ENCODE results near the gene ARL5C.
"Not testable (repeated sequence)": the region's sequence is repeated elsewhere in the genome, so short reads cannot be mapped to it uniquely, and the experiment has no call there.

The ARL5C gene

DNA sequence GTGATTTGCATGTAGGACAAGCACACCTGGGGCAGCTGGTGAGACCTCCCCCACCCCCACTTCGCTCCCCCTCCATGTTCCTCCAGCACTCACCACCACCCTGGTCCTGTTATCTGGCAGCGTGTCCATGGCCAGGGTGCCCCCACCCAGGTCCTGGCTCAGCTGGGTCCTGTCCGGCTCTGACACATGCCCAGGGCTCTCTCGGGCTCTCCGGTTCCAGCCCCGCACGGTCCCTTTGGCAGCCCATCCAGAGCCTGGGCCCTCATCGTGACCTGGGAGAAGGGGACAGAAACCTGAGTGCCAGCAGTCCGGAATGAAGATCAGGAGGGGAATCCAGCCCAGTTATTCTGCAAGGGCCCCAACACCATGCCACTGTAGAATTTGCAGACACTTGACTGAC lies 26.4 kb downstream of the ARL5C start:
- DNase-seq: no peak

GRCh38 chr17:39139161-39139511 lies 26.8 kb downstream of the ARL5C start:
- DNase-seq: no peak

GRCh38 chr17:39138431-39139160 lies 27.4 kb downstream of the ARL5C start:
- no peak for DNase-seq

GRCh38 chr17:39134878-39135277 lies 31.1 kb downstream of the ARL5C start:
- DNase-seq: no peak

GRCh38 chr17:39132192-39132610 lies 33.8 kb downstream of the ARL5C start:
- no peak for DNase-seq

GRCh38 chr17:39131616-39132015 lies 34.3 kb downstream of the ARL5C start:
- no peak for DNase-seq

DNA sequence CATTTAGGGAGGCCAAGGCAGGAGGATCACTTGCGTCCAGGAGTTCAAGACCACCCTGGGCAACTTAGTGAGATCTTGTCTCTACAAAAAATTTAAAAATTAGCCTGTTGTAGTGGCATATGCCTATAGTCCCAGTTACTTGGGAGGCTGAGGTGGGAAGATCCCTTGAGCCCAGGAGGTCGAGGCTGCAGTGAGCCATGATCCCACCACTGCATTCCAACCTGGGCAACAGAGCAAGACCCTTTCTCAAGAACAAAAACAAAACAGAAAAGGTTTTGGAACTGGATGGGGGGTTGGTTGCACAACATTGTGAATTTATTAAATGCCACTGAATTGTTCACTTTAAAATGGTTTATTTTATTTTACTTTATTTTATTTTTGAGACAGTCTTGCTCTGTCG lies 35.8 kb downstream of the ARL5C start:
- DNase-seq: no peak

GRCh38 chr17:39129544-39129943 lies 36.4 kb downstream of the ARL5C start:
- not testable (repeated sequence) for DNase-seq

DNA sequence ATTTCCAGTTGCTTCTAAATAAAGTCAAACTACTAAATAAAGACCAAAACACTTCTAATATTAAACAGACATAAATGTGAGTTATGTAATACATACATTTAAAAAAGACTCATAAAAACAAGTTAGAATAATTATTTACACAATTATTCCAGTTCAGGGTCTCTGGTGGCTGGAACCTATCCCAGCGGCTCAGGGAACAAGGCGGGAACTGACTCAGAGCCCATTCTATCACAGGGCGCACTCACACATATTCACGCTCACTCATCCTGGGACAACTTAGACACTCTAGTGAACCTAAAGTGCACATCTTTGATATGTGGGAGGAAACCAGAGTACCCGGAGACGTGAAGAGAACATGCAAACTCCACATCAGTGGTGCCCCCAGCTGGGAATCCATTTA lies 39.5 kb downstream of the ARL5C start:
- no peak for DNase-seq

DNA sequence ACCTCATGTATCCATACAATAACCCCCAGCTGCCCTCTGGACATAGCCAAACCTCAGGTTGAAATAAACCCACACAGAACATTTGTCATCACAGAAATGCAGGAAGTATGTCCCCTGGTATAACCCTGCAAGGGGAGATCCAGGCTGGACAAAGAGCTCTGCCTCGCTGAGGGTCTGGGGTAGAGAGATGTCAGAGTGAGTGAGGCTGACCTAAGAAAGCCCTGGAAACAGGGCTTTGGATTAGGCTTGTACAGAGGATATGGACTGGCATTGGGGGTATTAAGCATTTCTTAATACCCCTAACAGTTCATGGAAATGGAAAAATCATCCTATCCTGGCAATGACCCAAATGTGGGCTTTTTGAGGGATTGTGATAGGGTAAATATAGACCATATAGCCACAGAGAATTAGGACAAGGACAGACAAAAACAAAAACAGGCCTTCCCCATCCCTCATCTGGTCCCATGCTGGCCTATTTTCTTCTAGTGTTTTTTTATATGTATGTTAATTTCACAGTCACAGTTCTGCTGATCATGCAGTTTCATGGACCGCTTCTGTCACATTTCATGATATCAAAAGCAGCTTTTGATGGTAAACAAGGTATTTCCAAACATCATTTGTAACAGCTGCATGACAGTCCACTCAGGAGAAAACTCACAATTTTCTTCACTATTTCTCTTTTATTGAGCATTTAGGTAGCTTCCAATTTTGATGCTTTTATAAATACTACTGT lies 40.7 kb downstream of the ARL5C start:
- DNase-seq: no peak

GRCh38 chr17:39123627-39124026 lies 42.3 kb downstream of the ARL5C start:
- DNase-seq: no peak

GRCh38 chr17:39122991-39123390 lies 43.0 kb downstream of the ARL5C start:
- DNase-seq: no peak

GRCh38 chr17:39121919-39122318 lies 44.0 kb downstream of the ARL5C start:
- not testable (repeated sequence) for DNase-seq

DNA sequence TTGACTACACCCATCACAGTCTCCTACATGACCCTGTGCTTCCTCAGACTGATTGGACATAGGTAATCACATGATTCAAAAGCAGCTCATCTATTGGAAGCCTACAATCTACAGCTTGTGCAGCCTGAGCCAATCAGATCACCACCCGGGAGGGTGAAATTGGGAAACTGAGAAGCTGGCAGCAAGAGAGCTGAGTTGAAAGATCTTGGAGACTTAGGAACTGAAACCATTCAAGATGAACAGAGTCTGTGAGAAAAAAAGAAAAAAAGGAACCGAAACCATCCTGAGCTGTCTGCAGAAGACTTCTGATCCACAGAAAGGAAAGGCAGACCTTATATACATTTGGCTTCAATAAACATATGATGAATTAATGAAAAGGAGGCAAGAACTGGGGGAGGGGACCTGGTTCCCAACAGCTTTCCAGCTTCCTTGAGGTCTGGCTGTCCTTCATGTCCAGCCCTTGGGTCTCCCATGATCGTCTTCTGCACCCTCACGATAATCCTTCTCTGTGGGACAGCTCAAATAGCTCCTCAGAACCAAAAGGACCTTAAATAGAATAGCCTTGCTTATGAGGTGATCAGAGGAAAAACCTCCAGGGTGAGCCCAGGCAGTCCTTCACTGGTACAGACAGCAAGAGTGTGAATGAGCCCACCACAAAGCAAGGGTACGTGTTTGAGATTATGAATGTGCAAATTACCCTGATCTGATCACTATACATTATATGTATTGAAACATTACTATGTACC lies 47.1 kb downstream of the ARL5C start:
- DNase-seq: no peak

GRCh38 chr17:39116224-39116623 lies 49.7 kb downstream of the ARL5C start:
- no peak for DNase-seq

DNA sequence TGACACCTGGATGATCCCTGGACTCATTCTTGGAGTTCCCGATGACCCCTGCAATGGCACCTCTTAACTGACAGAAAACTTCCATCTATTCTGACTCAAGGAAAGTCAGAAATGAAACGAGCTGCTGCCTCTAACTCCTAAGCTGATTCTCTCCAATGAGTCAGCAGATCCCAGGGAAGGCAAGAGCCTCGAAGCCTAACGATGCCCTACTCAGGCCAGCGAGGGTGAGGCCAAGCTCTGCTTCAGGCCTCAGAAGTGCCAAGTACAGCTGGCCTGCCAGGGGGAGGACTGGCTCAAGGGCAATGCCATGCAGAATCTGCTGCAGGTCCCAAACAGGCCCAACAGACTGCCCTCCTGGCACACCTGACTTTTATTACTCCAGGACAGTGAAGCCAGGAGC lies 50.8 kb downstream of the ARL5C start:
- DNase-seq: no peak

DNA sequence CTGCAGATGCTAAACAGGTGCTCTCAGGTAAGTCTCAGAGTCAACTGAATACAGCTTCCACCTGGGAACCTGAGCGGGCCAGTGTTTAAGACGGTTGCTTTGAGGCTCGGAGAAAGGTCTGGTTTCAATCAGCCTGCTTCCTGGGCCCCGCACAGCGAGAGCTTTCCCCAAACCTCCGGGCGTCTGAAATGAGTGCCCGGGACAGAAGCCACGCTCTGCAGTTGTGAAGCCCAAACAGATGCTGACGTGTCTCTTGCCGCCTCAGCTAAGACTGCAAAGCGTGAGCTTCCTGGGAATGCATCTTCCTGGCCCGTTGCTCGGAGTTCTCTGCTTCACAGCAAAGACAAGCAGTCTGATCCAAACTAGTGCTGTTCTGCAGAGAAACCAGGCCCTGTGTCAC lies 51.2 kb downstream of the ARL5C start:
- DNase-seq: no peak

DNA sequence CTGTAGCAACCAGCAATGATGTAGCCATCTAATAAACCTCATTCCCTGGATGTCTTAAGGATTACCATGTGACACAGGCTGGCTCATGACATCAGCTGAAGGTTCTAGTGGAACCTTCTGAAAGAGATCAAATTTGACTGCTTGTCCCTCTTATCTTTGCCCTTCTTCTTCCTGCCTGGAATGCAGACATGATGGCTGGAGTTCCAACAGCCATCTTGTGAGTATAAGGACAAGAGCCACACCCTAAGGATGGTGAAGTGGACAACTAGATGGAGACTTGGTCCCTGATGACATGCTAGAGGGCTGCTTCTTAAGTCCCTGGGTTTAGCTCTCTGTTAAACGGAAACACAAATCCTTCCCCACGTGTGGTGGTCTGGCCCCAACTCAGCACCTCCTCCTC lies 52.1 kb downstream of the ARL5C start:
- DNase-seq: no peak

DNA sequence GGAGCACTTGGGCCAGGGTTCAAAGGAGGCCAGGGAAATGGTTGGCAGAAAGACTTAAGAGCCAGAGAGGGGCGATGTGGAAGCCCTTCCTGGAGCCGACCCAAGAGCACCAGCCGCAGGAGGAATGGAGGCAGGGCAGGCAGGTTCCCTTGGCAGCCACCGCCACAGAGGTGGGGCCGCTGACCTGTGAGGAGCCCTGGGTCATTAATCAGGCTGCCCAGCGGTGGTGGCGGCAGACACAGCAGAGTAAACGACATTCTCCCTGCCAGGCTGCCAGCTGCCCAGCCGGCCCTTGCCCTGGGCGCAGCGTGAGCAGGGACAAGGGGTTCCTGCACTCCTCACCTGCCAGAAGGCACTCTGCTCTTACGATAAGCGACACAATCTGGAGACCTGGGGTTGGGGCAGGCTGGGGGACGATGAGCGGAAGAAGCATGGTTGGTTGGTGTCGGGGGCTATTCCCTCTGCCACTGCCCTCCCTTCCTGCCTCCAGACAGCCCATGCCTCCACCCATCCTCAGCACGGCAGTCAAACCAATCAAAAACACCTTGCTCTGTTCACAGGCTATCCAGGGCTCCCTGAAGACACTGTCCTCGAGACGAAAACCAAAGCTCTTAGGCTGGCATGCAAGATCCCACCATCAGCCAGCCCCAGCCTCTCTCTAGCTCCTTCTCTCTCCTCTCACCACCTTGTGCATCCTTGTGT lies 55.4 kb downstream of the ARL5C start:
- DNase-seq: no peak

GRCh38 chr17:39108461-39109375 lies 57.2 kb downstream of the ARL5C start:
- DNase-seq: no peak

- no peak for DNase-seq
Observed at GRCh38 chr17:39107973-39108372, 58.0 kb downstream of the ARL5C start.

DNA sequence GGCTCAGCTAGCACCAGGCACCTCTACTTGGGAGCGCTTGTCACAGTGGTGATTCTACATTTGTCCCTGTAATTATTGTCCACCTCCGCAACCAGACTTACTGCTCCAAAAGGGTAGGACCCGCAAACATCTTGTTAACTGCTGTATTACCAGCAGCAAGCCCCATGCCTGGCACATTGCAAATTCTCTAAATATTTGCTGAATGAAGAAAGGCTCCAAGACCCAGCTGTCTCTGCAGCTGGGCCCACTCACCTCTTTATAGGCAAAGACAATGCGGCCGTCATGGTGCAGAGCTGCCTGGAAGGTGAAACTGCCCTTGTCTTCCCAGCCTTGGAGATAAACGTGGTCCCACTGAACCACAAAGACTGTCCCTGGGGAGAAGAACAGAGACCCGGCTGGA lies 58.8 kb downstream of the ARL5C start:
- DNase-seq: no peak
